Sigmoid colon (tissue), 7 donors: ENCODE results near the gene BDKRB2. TPM values are rescaled to one million over a fixed set of nuclear protein-coding genes. Genes with fewer than 3 reads are reported as not detected.
A peak's percentile ranks its signal among the peaks of the same experiment; 100 is the strongest.

Source experiments
- DNase-seq: peaks from one replicate; pipeline ENCODE4 v3.0.0-alpha.2; 2019
- H3K27ac ChIP-seq, 4 donors: fragments of 200-600 bp; sonication (generic); one replicate each; pipeline ENCODE4 v1.5.1; 2016 to 2019; ENCODE audit warnings: mild to moderate bottlenecking in 1 of 4
- H3K27me3 ChIP-seq, 3 donors: fragments of 200-600 bp; sonication (generic); one replicate each; pipeline ENCODE4 v1.5.1; 2019; ENCODE audit warnings: mild to moderate bottlenecking in 1 of 3
- H3K36me3 ChIP-seq, 4 donors: fragments of 200-600 bp; sonication (generic); one replicate each; pipeline ENCODE4 v1.5.1; 2016 to 2019
- H3K4me1 ChIP-seq, 4 donors: fragments of 200-600 bp; sonication (generic); one replicate each; pipeline ENCODE4 v1.5.1; 2017 to 2019
- H3K4me3 ChIP-seq, 4 donors: fragments of 200-600 bp; sonication (generic); one replicate each; pipeline ENCODE4 v1.5.1; 2017 to 2019; ENCODE audit warnings: mild to moderate bottlenecking in 2 of 4, moderate library complexity in 1 of 4
- H3K9me3 ChIP-seq, 4 donors: fragments of 200-600 bp in 3 of 4; sonication (generic) in 3 of 4; one replicate each; pipeline versions ENCODE4 v1.5.1 to v1.6.1; 2013 to 2019
- CTCF ChIP-seq, 4 experiments: fragments of 450-650 bp in 3 of 4; fragments of 200-600 bp in 1 of 4; IDR thresholded peaks; one replicate each; pipeline ENCODE4 v1.5.1; 2016 to 2019; ENCODE audit warnings: antibody characterized with exemption in 4 of 4, mild to moderate bottlenecking in 3 of 4, moderate library complexity in 2 of 4
- EP300 ChIP-seq, 4 donors: sonication (generic); formaldehyde crosslinking; IDR thresholded peaks; one replicate each; pipeline ENCODE4 v1.6.1; 2017; ENCODE audit warnings: antibody characterized with exemption in 4 of 4
- POLR2A ChIP-seq, 2 donors: fragments of 450-650 bp; IDR thresholded peaks; one replicate each; pipeline ENCODE4 v1.6.1; 2016; ENCODE audit warnings: antibody characterized with exemption in 2 of 2, mild to moderate bottlenecking in 2 of 2, moderate library complexity in 2 of 2
- POLR2AphosphoS5 ChIP-seq, 4 donors: sonication (generic); formaldehyde crosslinking; IDR thresholded peaks; one replicate each; pipeline ENCODE4 v1.6.1; 2017; ENCODE audit warnings: antibody characterized with exemption in 4 of 4
- WGBS, 2 donors: extraction: QIAGEN DNeasy Blood & Tissue Kit; methylation state at CpG; one replicate each; pipeline ENCODE4 v1.1.7; 2013; 5-methylcytosine and 5-hydroxymethylcytosine counted together
- intact Hi-C: fragments of 100-400 bp; cut with DNase I; formaldehyde crosslinking; loops from one replicate; pipeline ENCODE4 v1.15.1; 2023
- polyA plus RNA-seq, 3 donors: library from polyadenylated mRNA; stranded (reverse); fragments of 200-250 nt; gene quantifications; one replicate each; pipeline ENCODE4 v1.2.3, GENCODE V29; 2013
- total RNA-seq, 4 donors: library from RNA; depleted of rRNA; stranded (reverse); fragments of >200 nt; gene quantifications; one replicate each; pipeline ENCODE4 v1.1.0, GENCODE V29; 2016
- donor health status: healthy with polysubstance abuse.
- donor health status: Bipolar disorder and iron deficiency.
- donor health status: healthy.

Gene BDKRB2
- total RNA-seq (1 to 10 TPM; 1.8 to 4.5 (median 3.9) TPM), polyA plus RNA-seq (10 to 100 TPM in 1 of 3 donors, 1 to 10 TPM in 2; 6.0 to 10.8 (median 8.7) TPM)

DNA sequence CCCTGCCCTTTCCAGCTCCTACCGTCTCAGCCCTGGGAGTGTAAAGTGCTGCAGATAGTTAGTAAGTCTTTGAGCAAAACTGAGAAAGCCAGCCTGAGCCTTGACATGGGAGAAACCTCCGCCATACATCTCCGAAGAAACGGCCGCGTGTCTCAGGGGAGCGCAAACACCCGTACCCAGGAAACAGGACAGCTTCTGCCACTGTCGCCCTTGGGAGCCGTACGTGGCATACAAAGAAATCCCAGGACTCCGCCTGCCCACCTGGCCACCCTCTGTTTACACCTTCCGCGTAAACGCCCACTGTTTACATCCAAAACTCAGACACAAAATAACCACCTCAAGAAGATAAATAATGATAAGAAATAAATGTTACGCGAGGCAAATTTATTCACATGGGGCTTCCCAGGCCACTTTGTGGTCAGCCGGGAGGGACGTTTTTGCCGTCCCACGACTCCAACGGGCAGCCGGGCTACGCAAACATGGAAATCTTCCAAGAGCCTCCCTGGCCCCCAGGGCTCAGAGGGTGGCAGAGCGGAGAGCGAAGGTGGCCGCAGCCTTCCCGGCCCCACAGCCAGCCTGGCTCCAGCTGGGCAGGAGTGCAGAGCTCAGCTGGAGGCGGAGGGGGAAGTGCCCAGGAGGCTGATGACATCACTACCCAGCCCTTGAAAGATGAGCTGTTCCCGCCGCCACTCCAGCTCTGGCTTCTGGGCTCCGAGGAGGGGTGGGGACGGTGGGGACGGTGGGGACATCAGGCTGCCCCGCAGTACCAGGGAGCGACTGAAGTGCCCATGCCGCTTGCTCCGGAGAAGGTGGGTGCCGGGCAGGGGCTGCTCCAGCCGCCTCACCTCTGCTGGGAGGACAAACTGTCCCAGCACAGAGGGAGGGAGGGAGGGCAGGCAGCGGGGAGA, at the start of gene BDKRB2:
Gene BDKRB2, plus strand, starts transcription at position 689 of the 908 bp plus-strand sequence. CDS start 32,269 bp downstream, outside the sequence.
- intact Hi-C loops, result loop anchor here (1.0 to 2.0 kb wide), 2 partner anchors 50 to 99 kb away; no protein-coding TSS in a partner anchor
- Histone ChIP-seq H3K4me1 (peaks cover 0 to 34% (median 30%) of the 10 kb centered on the region in 4 donors), H3K27ac (peak within 1 kb of the TSS; percentile 77 to 84 (median 83)), H3K4me3 (peak within 1 kb of the TSS; percentile 36 to 59 (median 50)), H3K9me3 (no peaks in the 10 kb centered on the region), H3K27me3 (no peaks in the 10 kb centered on the region), H3K36me3 (no peaks in the 10 kb centered on the region)
- peak; percentile 81 to 94 (median 92) for TF ChIP-seq POLR2AphosphoS5 (IDR thresholded peaks at IDR 0.05)
- peak; percentile 87 to 90 for TF ChIP-seq POLR2A (IDR thresholded peaks at IDR 0.05)
- TF ChIP-seq CTCF (IDR thresholded peaks at IDR 0.05), result no peak
- peak in 1 of 4 donors; percentile 43 for TF ChIP-seq EP300 (IDR thresholded peaks at IDR 0.05)
- peak; percentile 91 for DNase-seq
- WGBS, 2 donors, result 3 to 12% methylated on average over 41 of the region's 41 CpGs

GRCh38 chr14:96154900-96155299, 49.7 kb upstream of the BDKRB2 start:
- Histone ChIP-seq H3K27me3 (no peaks in the 10 kb centered on the region), H3K27ac (no peak overlapping the region), H3K4me1 (peaks cover 0 to 6% (median 2%) of the 10 kb centered on the region in 4 donors), H3K9me3 (no peaks in the 10 kb centered on the region), H3K36me3 (no peaks in the 10 kb centered on the region), H3K4me3 (no peak overlapping the region)
- intact Hi-C loops, result no loop called here
- no peak for DNase-seq
- no peak for TF ChIP-seq EP300 (IDR thresholded peaks at IDR 0.05)
- no peak for TF ChIP-seq POLR2AphosphoS5 (IDR thresholded peaks at IDR 0.05)
- no peak for TF ChIP-seq POLR2A (IDR thresholded peaks at IDR 0.05)
- TF ChIP-seq CTCF (IDR thresholded peaks at IDR 0.05), result no peak
- WGBS, 2 donors, result 97 to 98% methylated on average over 2 of the region's 2 CpGs

DNA sequence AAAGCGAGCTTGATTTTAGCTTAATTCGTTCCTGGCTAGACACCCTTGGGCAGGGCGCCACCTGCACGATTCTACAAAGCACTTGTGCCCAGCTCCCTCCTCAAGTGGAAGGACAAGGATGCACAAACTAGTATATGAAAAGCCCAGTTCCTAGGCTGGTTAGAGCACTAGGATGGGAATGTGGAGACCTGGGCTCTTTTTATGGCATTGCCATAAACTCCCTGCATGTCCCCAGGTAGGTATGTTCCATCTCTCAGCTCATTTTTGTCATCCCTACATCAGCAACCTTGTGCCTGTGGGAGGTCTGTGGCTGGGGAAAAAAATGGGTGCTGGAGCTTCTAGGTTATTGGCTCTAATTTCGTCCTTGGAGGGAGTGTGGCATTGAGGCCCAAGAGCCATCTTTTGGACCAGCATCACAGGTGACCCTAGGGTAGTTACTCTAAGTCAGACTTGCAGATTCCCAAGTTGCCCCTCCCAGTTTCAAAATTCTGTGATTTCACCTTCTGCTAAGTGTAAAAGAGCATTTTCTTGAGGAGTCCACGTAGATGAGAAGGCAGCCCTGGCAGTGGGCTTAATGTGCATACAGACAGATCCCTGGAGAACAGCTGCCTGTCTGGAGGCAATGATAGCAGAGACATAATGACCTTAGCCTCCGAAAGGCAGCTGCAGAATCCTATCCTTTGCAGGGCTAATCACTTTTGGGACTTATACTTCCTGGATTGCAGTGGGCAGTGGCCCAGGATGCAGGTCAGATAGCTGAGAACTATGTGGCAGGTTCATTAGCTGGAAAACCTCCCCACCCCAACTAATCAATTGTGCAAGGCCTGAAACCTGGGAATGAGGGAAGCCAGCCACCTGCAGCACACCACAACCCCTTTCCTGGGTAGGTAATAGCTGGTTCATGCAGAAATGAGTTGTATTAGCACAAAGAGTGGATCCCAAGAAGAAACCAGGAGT, 47.6 kb upstream of the BDKRB2 start:
- Histone ChIP-seq H3K4me1 (peaks cover 0 to 13% (median 8%) of the 10 kb centered on the region in 4 donors), H3K27ac (no peak overlapping the region), H3K36me3 (no peaks in the 10 kb centered on the region), H3K27me3 (no peaks in the 10 kb centered on the region), H3K9me3 (no peaks in the 10 kb centered on the region), H3K4me3 (no peak overlapping the region)
- intact Hi-C loops, result no loop called here
- WGBS, 2 donors, result 79 to 82% methylated on average over 7 of the region's 7 CpGs
- TF ChIP-seq POLR2A (IDR thresholded peaks at IDR 0.05) (no peak), CTCF (IDR thresholded peaks at IDR 0.05) (no peak), EP300 (IDR thresholded peaks at IDR 0.05) (no peak), POLR2AphosphoS5 (IDR thresholded peaks at IDR 0.05) (no peak)
- DNase-seq, result no peak

DNA sequence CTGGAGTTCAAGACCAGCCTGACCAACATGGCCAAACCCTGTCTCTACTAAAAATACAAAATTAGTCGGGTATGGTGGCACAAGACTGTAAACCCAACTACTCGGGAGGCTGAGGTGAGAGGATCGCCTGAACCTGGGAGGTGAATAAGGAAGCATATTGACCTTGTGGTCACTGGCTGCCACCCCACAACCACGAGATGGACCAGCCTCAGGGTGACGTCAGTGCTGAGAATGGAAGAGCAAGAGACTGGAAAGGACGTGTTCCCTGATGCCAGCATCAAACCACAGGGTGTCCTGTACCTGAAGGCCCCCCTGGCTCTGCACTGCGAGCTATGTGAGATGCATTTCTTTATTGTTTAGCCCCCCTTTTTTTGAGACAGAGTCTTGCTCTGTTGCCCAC, 45.9 kb upstream of the BDKRB2 start:
- H3K9me3 ChIP-seq, result no peaks in the 10 kb centered on the region
- no peak for DNase-seq
- H3K27me3 ChIP-seq, result no peaks in the 10 kb centered on the region
- WGBS, 2 donors, result 84 to 92% methylated on average over 7 of the region's 7 CpGs
- no peak overlapping the region for H3K27ac ChIP-seq
- TF ChIP-seq EP300 (IDR thresholded peaks at IDR 0.05) (no peak), POLR2AphosphoS5 (IDR thresholded peaks at IDR 0.05) (no peak), POLR2A (IDR thresholded peaks at IDR 0.05) (no peak), CTCF (IDR thresholded peaks at IDR 0.05) (no peak)
- H3K36me3 ChIP-seq, result no peaks in the 10 kb centered on the region
- H3K4me1 ChIP-seq, result peaks cover 0 to 13% (median 8%) of the 10 kb centered on the region in 4 donors
- H3K4me3 ChIP-seq, result no peak overlapping the region
- intact Hi-C loops, result no loop called here
